SK-N-DZ (cell line): ENCODE results near the gene FAM3C.

Experiments used
- DNase-seq: peaks from one replicate; pipeline ENCODE4 v3.0.0-alpha.2; 2015; ENCODE audit warnings: low spot score

Gene FAM3C

DNA sequence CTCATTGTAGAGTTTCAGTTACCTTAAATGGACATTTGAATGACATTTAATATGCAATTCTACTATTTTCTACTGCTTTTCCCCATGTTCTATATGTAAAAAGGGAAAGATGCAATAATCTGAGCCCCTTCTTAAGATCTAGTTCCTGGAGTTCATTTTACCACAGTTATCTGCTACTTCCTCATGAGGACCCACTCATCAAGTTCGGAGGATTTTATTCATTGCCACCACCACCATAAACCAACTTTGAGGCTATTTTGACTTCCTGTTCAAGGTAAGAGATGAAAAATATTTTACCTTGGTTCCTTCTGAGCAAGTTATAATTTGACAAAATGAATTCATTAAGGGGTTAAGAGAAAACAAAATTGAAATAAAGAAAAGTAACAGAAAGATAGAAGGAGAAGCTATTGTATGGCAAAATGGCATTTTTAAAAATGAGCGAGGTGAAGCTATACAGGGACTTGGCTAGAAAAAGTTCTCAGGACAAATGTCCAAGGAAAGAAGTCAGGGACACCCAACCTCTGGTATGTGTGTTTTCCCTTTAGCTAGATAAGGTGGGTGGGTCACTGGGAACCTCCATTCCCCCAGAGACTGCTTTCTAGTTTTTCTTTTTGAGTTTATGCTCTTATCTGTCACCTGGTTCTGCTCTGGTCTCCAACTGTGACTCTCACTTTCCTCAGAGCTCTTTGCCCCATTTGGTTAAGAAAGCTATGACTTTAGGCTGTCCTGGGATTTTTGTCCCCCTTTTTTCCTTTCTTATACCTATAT, 14.9 kb upstream of the FAM3C start:
- no peak for DNase-seq

GRCh38 chr7:121406944-121407343, 10.8 kb upstream of the FAM3C start:
- DNase-seq, result no peak

DNA sequence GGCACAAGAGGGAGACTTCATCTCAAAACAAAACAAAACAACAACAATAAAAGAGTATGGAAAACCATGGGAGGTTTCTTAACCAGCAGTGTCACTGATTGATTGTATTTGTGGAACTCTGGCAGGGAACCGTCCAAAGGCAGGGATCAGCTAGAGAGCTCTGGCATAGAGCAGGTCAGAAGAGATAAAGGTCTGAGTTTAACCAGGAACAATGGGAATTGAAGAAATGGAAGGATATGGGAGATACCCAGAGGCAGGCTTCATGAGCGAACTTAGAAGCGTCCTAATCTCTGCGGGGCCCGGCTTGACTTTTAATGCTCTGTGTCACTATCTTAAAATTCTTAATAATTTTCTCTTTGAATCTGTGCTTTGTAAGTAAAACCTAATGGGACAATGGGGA, 10.4 kb upstream of the FAM3C start:
- DNase-seq, result no peak

DNA sequence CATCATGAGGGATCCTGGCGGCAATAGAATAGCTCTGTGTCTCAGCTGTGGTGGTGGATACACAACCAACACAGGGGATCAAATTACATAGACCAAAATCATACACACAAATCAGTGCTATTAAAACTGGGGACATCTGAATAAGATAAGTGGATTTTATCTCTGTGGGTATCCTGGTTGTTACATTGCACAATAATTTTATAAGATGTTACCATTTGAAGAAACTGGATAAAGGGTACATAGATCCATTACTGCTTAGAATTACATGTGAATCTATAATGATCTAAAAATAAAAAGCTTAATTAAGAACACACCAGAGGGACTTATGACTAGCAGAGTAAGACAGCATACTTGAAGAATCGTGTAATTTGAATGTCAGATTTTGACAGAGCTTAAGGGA, 8.2 kb upstream of the FAM3C start:
- DNase-seq, result no peak

GRCh38 chr7:121402701-121403100, 6.6 kb upstream of the FAM3C start:
- DNase-seq, result no peak

- DNase-seq, result no peak
Observed at GRCh38 chr7:121401896-121402295, 5.8 kb upstream of the FAM3C start.

GRCh38 chr7:121398246-121398645, 2.1 kb upstream of the FAM3C start:
- peak; percentile 14 for DNase-seq

DNA sequence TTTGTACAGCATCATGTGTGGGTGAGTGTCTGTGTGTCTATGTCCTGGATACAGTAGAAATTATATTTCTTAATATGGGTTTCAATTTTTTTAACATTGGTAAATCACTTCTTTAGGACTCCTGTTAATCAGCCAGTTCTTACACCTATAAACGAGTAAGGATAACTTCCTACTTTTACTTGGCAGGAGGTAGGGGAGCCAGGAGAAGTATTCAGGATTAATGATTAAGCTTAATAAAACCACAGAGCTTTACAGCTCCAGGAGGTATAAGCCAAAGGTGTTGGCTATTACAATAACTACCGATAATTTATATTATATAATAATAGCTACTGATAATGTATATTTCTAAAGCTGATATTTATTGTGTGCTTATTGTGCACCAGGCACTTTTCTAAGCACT, 1.7 kb upstream of the FAM3C start:
- DNase-seq, result no peak

- DNase-seq, result no peak
Observed at GRCh38 chr7:121397361-121397760, 1.3 kb upstream of the FAM3C start.

DNA sequence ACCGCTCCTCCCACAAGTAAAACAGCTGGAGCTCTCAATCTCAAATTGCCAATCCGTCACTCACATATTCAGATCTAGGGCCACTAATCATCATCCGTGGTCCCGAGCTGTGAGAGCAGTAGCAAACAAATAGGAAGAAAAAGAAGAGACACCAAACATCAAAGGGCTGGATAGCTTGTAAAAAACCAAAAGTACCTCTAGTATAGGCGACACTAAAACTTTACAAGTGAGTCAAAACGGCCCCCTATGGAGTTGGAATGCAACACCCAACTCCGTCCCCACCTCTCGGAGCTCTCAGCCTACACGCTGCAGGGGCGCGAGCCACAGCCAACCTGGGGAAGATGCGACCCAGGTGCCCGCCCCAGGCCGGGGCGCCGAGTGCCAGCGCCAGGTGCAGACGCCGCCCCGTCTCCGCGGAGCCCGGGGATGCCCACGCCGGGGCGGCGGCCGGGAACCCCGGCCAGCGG, 581 bp downstream of the FAM3C start:
- peak; percentile 13 for DNase-seq

- no peak for DNase-seq
Observed at GRCh38 chr7:121394709-121395140, 1.4 kb downstream of the FAM3C start.

DNA sequence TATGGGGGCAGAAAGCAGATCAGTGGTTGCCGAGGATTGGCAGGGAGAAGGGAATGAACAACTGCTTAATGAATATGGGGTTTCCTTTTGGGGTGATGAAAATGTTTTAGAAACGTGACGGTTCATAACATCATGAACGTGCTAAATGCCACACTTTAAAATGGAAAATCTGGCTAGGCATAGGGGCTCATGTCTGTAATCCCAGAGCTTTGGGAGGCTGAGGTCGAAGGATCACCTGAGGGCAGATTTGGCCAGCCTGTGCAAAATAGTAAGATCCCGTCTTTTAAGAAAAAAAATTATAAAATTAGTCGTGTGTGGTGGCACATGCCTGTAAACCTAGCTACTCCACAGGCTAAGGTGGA, 3.1 kb downstream of the FAM3C start:
- DNase-seq, result no peak

- no peak for DNase-seq
Observed at GRCh38 chr7:121392277-121393004, 3.7 kb downstream of the FAM3C start.

DNA sequence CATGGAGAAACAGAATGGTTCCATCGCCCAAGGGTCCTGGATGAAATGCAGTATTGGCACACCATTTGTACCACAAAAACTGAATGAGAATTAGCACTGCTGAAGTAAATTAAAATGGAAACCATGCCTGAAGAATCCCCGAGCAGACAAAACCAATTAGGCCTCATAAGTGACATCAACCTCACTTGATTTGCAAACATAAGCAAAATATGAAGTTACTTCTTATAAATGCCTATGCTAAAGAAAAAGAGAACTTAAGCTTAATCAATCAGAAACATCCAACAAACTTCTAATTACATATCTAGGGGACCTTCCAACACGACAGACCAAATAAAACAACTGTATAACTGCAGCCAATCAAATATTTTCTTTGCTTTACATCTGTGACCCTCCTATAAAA, 4.4 kb downstream of the FAM3C start:
- DNase-seq, result no peak

GRCh38 chr7:121390617-121391016, 5.5 kb downstream of the FAM3C start:
- no peak for DNase-seq

GRCh38 chr7:121390109-121390508, 6.0 kb downstream of the FAM3C start:
- no peak for DNase-seq

GRCh38 chr7:121388950-121389349, 7.2 kb downstream of the FAM3C start:
- no peak for DNase-seq

DNA sequence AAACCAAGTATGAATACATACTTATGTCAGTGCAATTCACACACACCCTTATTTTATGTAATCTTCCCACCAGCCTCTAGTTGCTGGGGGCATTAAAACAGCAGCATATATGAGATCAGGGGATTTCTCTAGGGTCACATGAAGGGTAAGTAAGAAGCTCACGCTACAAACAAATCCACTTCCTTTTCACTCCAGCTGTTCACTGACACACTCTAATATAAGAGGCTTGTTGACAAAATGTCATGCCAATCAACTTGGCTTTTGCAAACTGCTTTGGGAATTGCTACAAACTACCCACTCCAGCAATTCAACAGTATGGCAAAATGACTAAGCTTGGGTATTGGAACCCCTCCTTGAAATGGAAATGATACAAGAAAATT, 10.3 kb downstream of the FAM3C start:
- no peak for DNase-seq

GRCh38 chr7:121385056-121385799, 10.9 kb downstream of the FAM3C start:
- no peak for DNase-seq

DNA sequence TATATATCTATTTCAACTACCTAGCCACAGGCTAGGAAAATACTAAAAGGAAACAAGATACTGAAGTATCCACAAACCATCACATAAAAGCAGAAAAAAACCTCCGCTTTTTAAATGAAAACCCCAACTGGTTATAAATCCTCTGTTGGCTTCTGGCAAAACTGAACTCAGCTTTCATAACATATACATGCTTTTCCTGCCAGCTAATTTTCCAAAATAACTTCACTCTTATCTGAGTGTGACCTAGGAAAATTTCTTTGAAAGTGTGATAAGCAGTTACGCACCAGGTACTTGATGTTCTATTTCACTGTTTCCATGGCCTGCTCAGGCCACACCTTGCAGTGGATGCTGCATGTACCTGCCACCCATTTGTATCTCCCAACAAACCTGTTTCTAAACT, 11.8 kb downstream of the FAM3C start:
- no peak for DNase-seq

DNA sequence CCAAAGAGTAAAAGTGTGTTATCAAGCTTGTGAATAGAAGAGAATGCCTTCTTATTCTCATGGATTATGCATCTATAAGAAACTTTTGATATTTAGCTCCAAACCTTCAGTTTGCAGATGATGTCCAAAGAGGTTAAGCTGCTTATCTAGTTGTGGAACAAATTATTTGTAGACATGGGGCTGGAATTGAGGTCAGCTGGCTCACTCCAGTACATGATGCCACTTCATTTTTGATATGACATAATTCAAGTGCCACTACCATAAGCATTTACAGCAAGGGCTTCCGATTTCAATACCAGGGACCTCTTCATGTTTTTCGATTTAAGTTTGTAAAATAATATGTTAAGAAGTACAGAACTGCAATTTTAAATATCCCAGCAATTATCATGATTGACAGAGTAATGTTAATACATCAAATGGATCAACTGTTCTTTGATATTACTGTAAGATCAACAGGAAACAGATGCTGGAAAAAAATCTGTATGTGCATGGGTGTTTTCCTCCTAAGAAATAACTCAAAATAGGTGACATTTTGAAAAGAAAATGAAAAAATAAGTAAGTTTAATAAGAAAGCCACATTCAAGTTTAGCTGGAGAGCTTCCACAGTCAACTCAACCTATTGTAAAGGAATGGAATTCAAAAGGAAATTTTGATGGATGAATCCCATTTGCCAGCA, 12.7 kb downstream of the FAM3C start:
- no peak for DNase-seq

- no peak for DNase-seq
Observed at GRCh38 chr7:121382473-121382872, 13.6 kb downstream of the FAM3C start.
